D721Med (cell line): ENCODE data around the gene GNG12.

Source experiments
- DNase-seq: peaks from one replicate; pipeline ENCODE4 v3.0.0; 2011; ENCODE audit warnings: low spot score; ENCODE audit not compliant: insufficient read length
- FAIRE-seq: peaks from 2 replicates; lab custom pipeline; 2011; peaks lifted over from hg19 to GRCh38; lab: Jason Lieb, UNC
- TF ChIP-seq, protein P1 (sequence below): IDR thresholded peaks from 2 replicates; pipeline ENCODE4 v1.5.1; 2012; ENCODE audit warnings: mild to moderate bottlenecking, control low read depth; ENCODE audit not compliant: insufficient read depth; ENCODE audit errors: missing control alignments

Gene GNG12

GRCh38 chr1:67863637-67864036, 30.4 kb upstream of the GNG12 start:
- TF ChIP-seq, protein P1, sequence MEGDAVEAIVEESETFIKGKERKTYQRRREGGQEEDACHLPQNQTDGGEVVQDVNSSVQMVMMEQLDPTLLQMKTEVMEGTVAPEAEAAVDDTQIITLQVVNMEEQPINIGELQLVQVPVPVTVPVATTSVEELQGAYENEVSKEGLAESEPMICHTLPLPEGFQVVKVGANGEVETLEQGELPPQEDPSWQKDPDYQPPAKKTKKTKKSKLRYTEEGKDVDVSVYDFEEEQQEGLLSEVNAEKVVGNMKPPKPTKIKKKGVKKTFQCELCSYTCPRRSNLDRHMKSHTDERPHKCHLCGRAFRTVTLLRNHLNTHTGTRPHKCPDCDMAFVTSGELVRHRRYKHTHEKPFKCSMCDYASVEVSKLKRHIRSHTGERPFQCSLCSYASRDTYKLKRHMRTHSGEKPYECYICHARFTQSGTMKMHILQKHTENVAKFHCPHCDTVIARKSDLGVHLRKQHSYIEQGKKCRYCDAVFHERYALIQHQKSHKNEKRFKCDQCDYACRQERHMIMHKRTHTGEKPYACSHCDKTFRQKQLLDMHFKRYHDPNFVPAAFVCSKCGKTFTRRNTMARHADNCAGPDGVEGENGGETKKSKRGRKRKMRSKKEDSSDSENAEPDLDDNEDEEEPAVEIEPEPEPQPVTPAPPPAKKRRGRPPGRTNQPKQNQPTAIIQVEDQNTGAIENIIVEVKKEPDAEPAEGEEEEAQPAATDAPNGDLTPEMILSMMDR, result no peak
- FAIRE-seq (no peak), DNase-seq (no peak)

DNA sequence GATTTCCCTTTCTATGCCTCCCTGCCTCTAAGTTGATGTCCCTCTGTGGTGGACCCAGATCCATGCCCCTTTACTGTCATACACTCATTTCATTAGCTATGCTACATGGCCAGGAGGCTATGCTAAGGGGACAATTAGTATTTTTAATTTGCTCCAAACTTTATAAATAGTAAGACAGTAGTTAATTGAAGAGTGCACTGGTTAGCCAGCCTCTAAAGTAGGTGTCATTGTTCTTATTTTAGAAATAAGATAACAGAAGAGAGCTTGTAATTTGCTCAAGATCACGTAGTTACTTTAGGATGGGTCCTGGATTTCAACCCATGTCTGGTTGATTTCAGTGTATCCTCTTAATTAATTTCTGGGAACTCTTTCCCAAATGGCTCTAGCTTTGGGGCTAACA, 29.4 kb upstream of the GNG12 start:
- TF ChIP-seq, protein P1, result no peak
- DNase-seq (no peak), FAIRE-seq (no peak)

GRCh38 chr1:67861856-67862516, 28.7 kb upstream of the GNG12 start:
- TF ChIP-seq, protein P1, result no peak
- FAIRE-seq (no peak), DNase-seq (no peak)

DNA sequence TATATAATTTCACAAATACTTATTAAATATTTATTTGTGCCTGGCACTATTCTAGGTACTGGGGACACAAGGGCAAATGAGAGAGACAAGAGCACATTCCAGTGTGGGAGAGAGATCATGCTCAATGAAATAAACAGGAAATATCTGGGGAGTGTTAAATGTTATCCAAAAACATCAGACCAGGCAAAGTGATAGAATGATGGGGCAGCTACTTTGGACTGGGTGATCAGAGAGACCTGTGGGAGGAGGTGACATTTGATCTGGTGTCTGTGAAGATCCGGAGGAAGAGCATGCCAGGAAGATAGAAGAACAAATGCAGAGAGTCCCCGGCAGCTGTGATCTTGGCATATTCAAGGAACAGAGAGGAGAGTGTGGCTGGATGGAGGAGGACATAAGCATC, 27.5 kb upstream of the GNG12 start:
- FAIRE-seq, result no peak
- TF ChIP-seq, protein P1, result no peak
- no peak for DNase-seq

DNA sequence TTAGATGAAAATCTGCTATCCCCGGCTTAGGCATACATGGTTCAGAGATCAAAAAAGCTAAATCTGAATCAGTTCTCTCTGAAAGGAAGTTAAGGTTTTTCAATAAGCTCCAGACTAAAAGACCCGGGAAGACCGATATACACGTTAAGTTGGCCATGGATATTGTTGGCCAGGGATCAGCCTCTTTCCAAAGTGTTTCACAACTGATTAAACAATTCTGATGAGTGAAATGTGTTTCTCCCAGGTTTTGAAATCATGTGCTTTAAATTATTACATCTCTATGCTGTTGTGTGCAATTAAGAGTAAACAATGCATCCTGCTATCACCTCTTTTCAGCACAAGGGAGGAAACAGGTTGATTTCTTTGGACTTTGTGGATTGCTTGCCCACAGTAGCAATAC, 23.7 kb upstream of the GNG12 start:
- DNase-seq (no peak), FAIRE-seq (no peak)
- TF ChIP-seq, protein P1, result no peak

DNA sequence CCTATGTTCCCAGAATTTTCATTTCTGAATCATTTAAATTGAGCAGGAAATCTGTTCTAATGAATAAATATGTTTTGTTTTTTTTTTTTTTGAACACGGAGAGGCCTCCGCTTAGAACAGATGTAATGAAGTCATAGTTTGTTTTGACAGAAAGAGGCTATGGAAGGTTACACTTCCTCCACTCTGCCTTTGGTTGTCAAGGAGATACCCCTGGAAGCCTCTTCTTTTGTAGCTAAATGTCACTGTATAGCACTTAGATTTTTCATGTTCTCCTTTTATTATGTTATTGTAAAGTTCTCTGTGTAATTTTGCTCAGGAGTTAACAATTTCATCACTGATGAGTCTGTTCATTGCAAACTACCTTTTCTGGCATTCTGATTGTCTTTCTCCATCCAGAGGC, 22.7 kb upstream of the GNG12 start:
- TF ChIP-seq, protein P1, result no peak
- no peak for FAIRE-seq

GRCh38 chr1:67855444-67855843, 22.2 kb upstream of the GNG12 start:
- TF ChIP-seq, protein P1, result no peak
- FAIRE-seq (no peak), DNase-seq (no peak)

More for the DNA sequence above, 22.7 kb upstream of the GNG12 start:
- no peak for DNase-seq
